ENCODE results near the gene ID2. TPM values are rescaled to one million over a fixed set of nuclear protein-coding genes. Genes with fewer than 3 reads are reported as not detected.

ID2 gene
- total RNA-seq, 1 donor from 2014 or later = 13.6 TPM

- peaks cover 23% of the 10 kb centered on the region for H3K27me3 Mint-ChIP-seq (ENCODE audit: low read depth, unreplicated experiment)
- FAIRE-seq (no peak), DNase-seq (ENCODE audit: low read depth) (peak; percentile 82)
- peaks cover 10% of the 10 kb centered on the region for H4K20me1 ChIP-seq (ENCODE audit: insufficient read depth, low read length)
- no peaks in the 10 kb centered on the region for H3K27me3 ChIP-seq (ENCODE audit: insufficient read depth, low read length)
- peaks cover 7% of the 10 kb centered on the region for H3K9me3 ChIP-seq (ENCODE audit: insufficient read depth, low read depth, low read length)
- peak overlapping the region; percentile 38 for H3K27ac Mint-ChIP-seq (ENCODE audit: unreplicated experiment)
- H3K4me1 ChIP-seq (ENCODE audit: insufficient read depth, low read length) = peaks cover 39% of the 10 kb centered on the region
- H3K4me3 Mint-ChIP-seq (ENCODE audit: unreplicated experiment) = peak overlapping the region; percentile 82
- H3K4me2 ChIP-seq (ENCODE audit: low read length) = peak overlapping the region; percentile 88
- H3K36me3 ChIP-seq (ENCODE audit: insufficient read depth, low read length) = no peaks in the 10 kb centered on the region
- H3K36me3 Mint-ChIP-seq (ENCODE audit: low read depth, unreplicated experiment) = peaks cover 5% of the 10 kb centered on the region
- H3K4me1 Mint-ChIP-seq (ENCODE audit: low read depth, unreplicated experiment) = peaks cover 14% of the 10 kb centered on the region
- peak overlapping the region; percentile 59 for H3K4me3 ChIP-seq (ENCODE audit: insufficient read depth, low read depth, low read length)
- H3K9ac ChIP-seq (ENCODE audit: low read length) = peak overlapping the region; percentile 76
- no peak for TF ChIP-seq EZH2 (IDR thresholded peaks at IDR 0.05; ENCODE audit: insufficient read depth, low read length)
- no peak for TF ChIP-seq CTCF (IDR thresholded peaks at IDR 0.05; ENCODE audit: insufficient read depth, low read depth, low read length)
- H2AFZ ChIP-seq (ENCODE audit: low read depth, low read length) = peak overlapping the region; percentile 23
- peaks cover 10% of the 10 kb centered on the region for H3K79me2 ChIP-seq (ENCODE audit: insufficient read depth, low read length)
- peaks cover 17% of the 10 kb centered on the region for H3K9me3 Mint-ChIP-seq (ENCODE audit: unreplicated experiment)
- H3K27ac ChIP-seq (ENCODE audit: low read depth, low read length) = peak overlapping the region; percentile 93
Measured at GRCh38 chr2:8677646-8678592, 3.9 kb upstream of the ID2 start.

GRCh38 chr2:8678731-8679566 is 2.9 kb upstream of the ID2 start:
- Mint-ChIP-seq H3K4me1 (ENCODE audit: low read depth, unreplicated experiment) (peaks cover 14% of the 10 kb centered on the region), H3K9me3 (ENCODE audit: unreplicated experiment) (peaks cover 12% of the 10 kb centered on the region), H3K27ac (ENCODE audit: unreplicated experiment) (peak overlapping the region; percentile 22), H3K36me3 (ENCODE audit: low read depth, unreplicated experiment) (peaks cover 1% of the 10 kb centered on the region), H3K27me3 (ENCODE audit: low read depth, unreplicated experiment) (peaks cover 20% of the 10 kb centered on the region), H3K4me3 (ENCODE audit: unreplicated experiment) (peak overlapping the region; percentile 82)
- peaks cover 19% of the 10 kb centered on the region for H4K20me1 ChIP-seq (ENCODE audit: insufficient read depth, low read length)
- no peaks in the 10 kb centered on the region for H3K36me3 ChIP-seq (ENCODE audit: insufficient read depth, low read length)
- H3K27me3 ChIP-seq (ENCODE audit: insufficient read depth, low read length) = no peaks in the 10 kb centered on the region
- H3K4me2 ChIP-seq (ENCODE audit: low read length) = peak overlapping the region; percentile 88
- peak overlapping the region; percentile 32 for H2AFZ ChIP-seq (ENCODE audit: low read depth, low read length)
- peaks cover 20% of the 10 kb centered on the region for H3K79me2 ChIP-seq (ENCODE audit: insufficient read depth, low read length)
- TF ChIP-seq CTCF (IDR thresholded peaks at IDR 0.05; ENCODE audit: insufficient read depth, low read depth, low read length) (no peak), EZH2 (IDR thresholded peaks at IDR 0.05; ENCODE audit: insufficient read depth, low read length) (no peak)
- peak; percentile 88 for DNase-seq (ENCODE audit: low read depth)
- peaks cover 7% of the 10 kb centered on the region for H3K9me3 ChIP-seq (ENCODE audit: insufficient read depth, low read depth, low read length)
- H3K27ac ChIP-seq (ENCODE audit: low read depth, low read length) = peak overlapping the region; percentile 93
- FAIRE-seq = no peak
- H3K4me1 ChIP-seq (ENCODE audit: insufficient read depth, low read length) = peaks cover 39% of the 10 kb centered on the region
- peak overlapping the region; percentile 93 for H3K9ac ChIP-seq (ENCODE audit: low read length)
- H3K4me3 ChIP-seq (ENCODE audit: insufficient read depth, low read depth, low read length) = peak overlapping the region; percentile 59
